EL (cell line): ENCODE results near the gene DHDH.
"Not testable (repeated sequence)": the region's sequence is repeated elsewhere in the genome, so short reads cannot be mapped to it uniquely, and the experiment has no call there.

Experiments used
- DNase-seq: peaks from one replicate; pipeline ENCODE4 v3.0.0-alpha.2; 2016

The DHDH gene

GRCh38 chr19:48918071-48918470 lies 15.4 kb upstream of the DHDH start:
- DNase-seq = no peak

DNA sequence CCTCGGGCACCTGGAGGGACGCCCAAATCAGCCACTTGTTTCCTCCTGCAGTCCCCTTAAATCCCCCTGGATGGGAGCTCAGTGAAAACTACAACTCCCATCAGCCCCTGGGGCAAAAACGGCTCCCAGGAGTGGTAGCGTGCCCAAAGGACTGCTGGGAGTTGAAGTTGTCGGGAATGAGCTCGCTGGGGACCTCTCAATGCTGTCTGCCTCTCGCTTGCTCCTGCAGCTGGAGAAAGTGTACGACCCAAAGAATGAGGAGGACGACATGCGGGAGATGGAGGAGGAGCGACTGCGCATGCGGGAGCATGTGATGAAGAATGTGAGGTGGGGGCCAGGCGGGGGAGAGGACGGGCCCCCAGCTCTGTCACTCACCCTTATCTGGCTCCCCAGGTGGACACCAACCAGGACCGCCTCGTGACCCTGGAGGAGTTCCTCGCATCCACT lies 14.7 kb upstream of the DHDH start:
- DNase-seq = peak; percentile 34

- DNase-seq = not testable (repeated sequence)
Observed at GRCh38 chr19:48919271-48919670, 14.2 kb upstream of the DHDH start.

DNA sequence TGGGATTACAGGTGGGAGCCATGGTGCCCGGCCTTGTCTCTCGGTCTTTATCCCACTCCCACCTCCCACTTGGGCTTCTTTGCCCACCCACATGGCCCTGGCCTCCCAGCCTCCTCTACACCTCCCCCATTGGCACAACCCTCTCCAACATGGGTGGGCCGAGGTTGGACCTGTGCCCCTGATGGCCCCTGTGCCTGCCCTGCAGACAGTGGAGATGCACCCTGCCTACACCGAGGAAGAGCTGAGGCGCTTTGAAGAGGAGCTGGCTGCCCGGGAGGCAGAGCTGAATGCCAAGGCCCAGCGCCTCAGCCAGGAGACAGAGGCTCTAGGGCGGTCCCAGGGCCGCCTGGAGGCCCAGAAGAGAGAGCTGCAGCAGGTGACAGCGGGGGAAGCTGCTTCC lies 12.6 kb upstream of the DHDH start:
- no peak for DNase-seq

- DNase-seq = no peak
Observed at GRCh38 chr19:48921721-48922500, 11.6 kb upstream of the DHDH start.

GRCh38 chr19:48922548-48923490 lies 10.7 kb upstream of the DHDH start:
- no peak for DNase-seq

- peak; percentile 91 for DNase-seq
Observed at GRCh38 chr19:48925240-48925843, 8.2 kb upstream of the DHDH start.

DNA sequence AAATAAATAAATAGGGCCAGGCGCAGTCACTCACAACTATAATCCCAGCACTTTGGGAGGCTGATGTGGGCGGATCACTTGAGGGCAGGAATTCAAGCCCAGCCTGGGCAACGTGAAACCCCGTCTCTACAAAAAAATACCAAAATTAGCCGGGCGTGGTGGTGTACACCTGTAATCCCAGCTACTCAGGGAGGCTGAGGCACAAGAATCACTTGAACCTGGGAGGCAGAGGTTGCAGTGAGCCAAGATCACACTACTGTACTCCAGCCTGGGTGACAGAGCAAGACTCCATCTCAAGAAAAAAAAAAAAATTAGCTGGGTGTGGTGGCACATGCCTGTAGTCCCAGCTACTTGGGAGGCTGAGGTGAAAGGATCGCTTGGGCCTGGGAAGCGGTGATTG lies 7.6 kb upstream of the DHDH start:
- DNase-seq = not testable (repeated sequence)

DNA sequence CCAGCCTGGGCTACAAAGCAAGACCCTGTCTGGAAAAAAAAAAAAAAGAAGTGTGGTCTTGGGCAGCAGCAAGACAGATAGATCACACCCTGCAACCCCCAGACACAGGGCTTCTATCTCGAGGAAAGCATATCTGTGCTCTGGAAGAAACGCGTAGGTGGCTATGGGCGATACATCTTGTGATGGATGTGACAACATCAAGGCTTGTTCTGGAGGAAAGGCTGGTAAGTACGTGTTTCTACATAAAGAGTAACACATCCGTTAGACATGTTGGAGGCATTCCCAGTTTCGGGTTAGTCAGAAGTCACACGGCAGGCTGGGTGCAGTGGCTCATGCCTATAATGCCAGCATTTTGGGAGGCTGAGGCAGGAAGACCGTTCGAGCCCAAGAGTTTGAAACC lies 6.6 kb upstream of the DHDH start:
- peak; percentile 95 for DNase-seq

- DNase-seq = not testable (repeated sequence)
Observed at GRCh38 chr19:48927692-48928091, 5.8 kb upstream of the DHDH start.

DNA sequence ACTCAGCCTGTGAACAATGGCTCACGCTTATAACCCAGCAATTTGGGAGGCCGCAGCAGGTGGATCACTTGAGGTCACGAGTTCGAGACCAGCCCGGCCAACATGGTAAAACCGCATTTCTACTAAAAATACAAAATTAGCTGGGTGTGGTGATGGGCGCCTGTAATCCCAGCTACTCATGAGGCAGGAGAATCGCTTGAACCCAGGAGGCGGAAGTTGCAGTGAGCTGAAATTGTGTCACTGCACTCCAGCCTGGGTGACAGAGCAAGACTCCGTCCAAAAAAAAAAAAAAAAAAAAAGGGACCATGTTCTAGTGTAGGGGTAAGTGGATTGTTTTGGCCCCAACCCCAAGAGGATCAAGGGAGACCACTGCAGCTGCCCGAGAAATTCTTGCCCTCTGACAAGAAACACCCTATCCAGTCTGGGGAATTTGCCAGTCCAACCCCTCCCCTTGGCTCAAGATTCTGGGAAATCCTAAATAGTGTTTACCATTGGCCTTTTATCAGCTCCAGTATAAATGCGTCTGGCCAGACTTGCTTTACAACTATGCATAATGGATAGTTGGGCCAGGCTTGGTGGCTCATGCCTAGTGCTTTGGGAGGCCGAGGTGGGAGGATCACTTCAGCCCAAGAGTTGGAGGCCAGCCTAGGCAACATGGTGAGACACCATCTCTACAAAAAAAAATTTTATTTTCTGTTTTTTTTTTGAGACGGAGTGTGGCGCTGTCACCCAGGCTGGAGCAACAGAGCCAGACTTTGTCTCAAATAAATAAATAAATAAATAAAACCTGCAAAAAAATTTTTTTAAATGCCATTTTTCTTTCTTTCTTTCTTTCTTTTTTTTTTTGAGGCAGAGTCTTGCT lies 5.1 kb upstream of the DHDH start:
- no peak for DNase-seq

DNA sequence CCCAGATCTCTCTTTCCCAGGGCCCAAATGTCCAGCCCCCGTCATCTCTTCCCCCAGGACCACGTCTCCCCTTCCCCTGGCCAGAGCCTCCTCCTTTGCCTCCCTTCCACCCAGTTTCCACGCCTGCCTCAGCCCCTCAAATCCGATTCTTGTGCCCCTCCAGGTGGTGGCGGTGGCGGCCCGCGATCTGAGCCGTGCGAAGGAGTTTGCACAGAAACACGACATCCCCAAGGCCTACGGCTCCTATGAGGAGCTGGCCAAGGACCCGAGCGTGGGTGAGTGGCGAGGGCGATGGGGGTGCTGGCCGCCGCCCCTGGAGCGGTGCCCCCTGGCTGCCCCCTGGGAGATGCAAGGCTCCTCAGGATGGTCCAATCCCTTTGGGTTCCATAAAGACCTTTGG lies 1.3 kb downstream of the DHDH start:
- DNase-seq = no peak

DNA sequence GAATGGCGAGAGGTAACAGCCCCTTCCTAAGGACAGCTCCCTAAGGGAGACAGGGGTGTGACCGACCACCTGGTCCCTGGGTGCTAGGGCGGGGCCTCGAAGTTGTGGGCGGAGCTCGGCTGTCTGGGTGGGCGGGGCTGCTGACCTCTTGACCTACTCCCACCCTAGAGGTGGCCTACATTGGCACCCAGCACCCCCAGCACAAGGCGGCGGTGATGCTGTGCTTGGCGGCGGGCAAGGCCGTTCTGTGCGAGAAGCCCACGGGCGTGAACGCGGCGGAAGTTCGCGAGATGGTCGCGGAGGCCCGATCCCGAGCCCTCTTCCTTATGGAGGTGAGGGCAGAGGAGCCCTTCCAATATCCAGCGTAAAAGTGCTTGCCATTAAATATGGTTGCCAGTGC lies 2.4 kb downstream of the DHDH start:
- DNase-seq = no peak

DNA sequence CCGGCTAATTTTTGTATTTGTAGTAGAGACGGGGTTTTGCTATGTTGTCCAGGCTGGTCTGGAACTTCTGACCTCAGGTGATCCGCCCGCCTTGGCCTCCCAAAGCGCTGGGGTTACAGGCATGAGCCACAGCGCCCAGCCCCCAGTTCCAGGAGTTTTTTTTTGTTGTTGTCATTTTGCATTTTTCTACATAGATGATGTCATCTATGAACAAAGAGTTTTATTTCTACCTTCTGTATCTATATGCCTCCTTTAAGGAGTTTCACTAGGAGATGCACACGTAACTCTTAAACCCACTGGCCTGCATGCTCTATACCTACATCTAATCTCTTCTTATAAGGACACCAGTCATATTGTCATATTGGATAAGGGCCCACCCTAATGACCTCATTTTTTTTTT lies 4.8 kb downstream of the DHDH start:
- DNase-seq = no peak

DNA sequence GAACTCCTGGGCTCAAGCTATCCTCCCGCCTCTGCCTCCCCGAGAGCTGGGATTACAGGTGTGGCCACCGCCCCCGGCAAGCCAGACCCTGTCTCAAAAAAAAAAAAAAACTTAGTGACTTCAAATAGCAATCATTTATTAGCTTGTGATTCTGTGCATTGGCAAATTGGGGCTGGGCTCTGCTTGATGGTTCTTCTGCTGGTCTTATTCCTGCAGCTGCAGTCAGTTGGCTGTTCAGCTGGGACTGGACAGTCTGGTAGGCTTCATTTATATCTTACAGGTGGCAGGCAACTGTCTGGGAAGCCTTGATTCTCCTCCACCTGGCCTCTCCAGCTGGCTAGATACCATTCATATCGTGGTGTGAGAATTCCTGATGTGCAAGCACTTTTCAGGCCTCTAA lies 7.4 kb downstream of the DHDH start:
- DNase-seq = no peak

GRCh38 chr19:48943081-48943480 lies 9.6 kb downstream of the DHDH start:
- DNase-seq = no peak

GRCh38 chr19:48945415-48945814 lies 11.9 kb downstream of the DHDH start:
- DNase-seq = no peak

DNA sequence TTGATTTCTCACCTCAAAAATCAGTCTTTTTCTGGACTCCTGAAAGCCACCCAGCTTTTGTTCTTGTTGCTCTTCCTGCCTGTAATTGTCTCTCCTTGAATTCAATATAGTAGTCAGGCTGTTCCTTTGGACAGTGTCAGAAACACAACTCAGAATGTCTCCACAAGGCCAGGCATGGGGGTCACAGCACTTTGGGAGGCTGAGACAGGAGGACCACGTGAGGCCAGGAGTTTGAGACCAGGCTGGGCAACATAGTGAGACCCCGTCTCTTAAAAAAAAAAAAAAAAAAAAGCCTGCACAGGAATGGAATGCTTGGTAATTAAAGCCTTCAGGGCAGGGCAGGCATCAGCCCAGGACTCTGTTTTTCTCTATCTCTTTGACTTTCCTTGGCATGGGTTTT lies 12.3 kb downstream of the DHDH start:
- DNase-seq = no peak

DNA sequence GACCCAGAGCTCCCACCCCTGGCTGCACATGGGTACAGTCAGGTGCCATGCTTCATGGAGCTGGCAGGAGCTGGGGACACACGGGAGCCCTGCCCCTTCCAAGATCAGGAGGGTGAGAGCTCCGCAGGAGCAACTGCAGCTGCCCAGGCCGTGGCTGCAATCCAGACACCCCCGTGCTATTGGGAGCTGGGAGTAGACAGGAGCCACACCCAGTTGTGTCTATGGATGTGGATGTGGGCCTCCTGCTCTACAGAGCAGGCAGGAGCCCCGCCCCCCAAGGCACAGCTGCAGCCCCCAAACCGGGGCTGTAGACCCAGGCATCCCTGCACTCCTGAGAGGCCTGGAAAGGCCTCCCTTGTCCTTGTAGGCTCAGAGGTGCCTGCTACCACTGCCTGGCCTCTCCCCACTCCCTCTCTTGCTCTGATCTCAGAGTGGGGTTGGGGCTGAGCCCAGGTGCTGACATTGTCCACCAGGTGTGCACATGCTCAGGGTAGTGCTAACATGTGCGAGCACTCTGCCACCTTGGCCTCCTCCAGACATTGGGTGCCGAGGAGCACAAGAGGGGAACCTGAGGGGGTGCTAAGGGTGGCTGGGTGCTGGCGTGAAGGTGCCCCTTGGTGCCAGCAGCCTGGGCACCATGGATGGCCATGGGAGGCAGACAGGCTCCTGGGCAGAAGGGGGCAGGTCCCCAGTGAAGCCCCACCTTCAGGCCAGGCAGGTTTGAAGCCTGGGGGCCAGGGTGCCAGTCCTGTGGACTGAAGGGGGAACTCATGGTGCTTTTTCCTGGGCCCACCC lies 13.2 kb downstream of the DHDH start:
- DNase-seq = no peak

DNA sequence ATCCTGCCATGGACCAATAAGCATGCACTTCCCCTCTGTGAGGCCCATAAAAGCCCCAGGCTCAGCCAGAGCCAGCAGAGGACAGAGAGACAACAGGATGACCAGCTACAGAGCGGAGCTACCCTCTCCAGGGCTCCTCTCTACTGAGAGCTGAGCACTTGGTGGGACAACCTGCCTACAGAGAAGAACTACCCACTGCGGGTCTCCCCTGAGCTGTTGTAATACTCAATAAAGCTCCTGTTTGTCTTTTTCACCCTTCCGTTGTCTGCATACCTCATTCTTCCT lies 13.7 kb downstream of the DHDH start:
- DNase-seq = no peak

GRCh38 chr19:48950159-48950558 lies 16.7 kb downstream of the DHDH start:
- DNase-seq = no peak
